SU-DHL-6 (cell line): ENCODE data around the gene SEMA3D.

Source experiments
- EZH2phosphoT487 ChIP-seq: fragments of 200-600 bp; sonication (generic), shearing (Covaris generic); conservative IDR thresholded peaks from 2 replicates; pipeline ENCODE4 v1.6.1; 2018; ENCODE audit warnings: mild to moderate bottlenecking, antibody characterized with exemption, low read length, moderate library complexity, mixed read lengths
- TF ChIP-seq, protein P1 (sequence below): fragments of 200-600 bp; sonication (generic); IDR thresholded peaks from one replicate; pipeline ENCODE4 v1.5.1; 2017; ENCODE audit warnings: antibody characterized with exemption, mild to moderate bottlenecking, low read length, moderate library complexity; ENCODE audit not compliant: insufficient read depth, poor library complexity, severe bottlenecking

DNA sequence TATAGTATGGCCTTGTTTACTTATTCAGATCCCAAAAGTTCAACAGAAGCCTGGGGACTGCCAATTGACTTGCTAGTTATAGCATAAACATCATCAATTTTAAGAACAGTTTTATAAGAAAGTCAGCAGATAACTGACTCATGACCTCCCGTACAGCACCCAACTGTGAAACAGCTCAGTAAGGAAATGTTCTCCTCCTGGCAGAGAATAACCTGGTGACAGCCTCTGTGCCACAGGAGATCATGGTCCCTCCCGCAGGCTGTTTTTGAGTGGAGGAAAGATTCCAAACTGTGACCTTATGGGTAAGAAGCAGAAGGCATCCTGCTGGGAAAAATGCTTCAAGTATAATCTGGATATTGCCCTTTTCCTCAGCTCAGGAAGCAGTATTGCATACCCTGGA lies 182.5 kb downstream of the SEMA3D start:
- TF ChIP-seq, protein P1, sequence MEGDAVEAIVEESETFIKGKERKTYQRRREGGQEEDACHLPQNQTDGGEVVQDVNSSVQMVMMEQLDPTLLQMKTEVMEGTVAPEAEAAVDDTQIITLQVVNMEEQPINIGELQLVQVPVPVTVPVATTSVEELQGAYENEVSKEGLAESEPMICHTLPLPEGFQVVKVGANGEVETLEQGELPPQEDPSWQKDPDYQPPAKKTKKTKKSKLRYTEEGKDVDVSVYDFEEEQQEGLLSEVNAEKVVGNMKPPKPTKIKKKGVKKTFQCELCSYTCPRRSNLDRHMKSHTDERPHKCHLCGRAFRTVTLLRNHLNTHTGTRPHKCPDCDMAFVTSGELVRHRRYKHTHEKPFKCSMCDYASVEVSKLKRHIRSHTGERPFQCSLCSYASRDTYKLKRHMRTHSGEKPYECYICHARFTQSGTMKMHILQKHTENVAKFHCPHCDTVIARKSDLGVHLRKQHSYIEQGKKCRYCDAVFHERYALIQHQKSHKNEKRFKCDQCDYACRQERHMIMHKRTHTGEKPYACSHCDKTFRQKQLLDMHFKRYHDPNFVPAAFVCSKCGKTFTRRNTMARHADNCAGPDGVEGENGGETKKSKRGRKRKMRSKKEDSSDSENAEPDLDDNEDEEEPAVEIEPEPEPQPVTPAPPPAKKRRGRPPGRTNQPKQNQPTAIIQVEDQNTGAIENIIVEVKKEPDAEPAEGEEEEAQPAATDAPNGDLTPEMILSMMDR, result no peak
- no peak for TF ChIP-seq EZH2phosphoT487
